HTR-8/SVneo (cell line): ENCODE measurements around the gene ZNF440.
"Not testable (repeated sequence)": the region's sequence is repeated elsewhere in the genome, so short reads cannot be mapped to it uniquely, and the experiment has no call there.

Experiments used
- DNase-seq: peaks from one replicate; pipeline ENCODE4 v3.0.0; 2011; ENCODE audit warnings: low spot score, mixed read lengths; ENCODE audit not compliant: insufficient read length
- FAIRE-seq: peaks from 2 replicates; lab custom pipeline; 2011; peaks lifted over from hg19 to GRCh38; lab: Jason Lieb, UNC

The ZNF440 gene

GRCh38 chr19:11814029-11814699 lies at the start of gene ZNF440:
Gene ZNF440, plus strand, starts transcription at chr19:11814273. Its CDS starts 175 bp downstream, at chr19:11814448.
- FAIRE-seq (peak; percentile 69), DNase-seq (peak; percentile 98)

- DNase-seq (peak; percentile 96), FAIRE-seq (peak; percentile 20)
These were observed 47.2 kb upstream of the ZNF440 start, which contains the start of gene ZNF441 for GRCh38 chr19:11766597-11767591. Gene ZNF441, plus strand, starts transcription at chr19:11767000. Its CDS starts 194 bp downstream, at chr19:11767194.

DNA sequence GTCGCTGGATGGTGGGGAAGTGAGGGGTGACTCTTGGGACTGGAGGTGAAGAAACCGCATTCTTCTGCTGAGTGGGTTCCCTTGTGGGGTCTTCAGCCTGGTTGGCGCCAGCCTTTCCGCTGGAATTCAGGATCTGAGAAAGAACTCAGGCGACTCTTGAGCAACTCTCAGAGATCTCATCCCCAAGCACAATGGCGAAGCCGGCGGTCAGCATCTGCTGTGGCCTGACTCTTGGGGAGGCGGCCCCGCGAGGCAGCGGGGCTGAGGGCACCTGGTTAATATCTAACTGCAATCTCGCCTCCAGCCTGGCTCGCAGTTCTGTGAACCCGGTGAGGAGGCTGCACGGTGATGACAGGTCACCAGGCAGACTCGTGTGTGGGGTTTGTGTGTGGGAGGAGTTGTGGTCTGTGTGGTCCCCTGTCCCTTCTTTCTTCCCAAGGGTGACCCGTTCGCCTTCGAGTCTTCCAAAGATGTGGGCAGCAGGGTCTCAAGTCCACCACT lies 46.4 kb upstream of the ZNF440 start:
- FAIRE-seq (no peak), DNase-seq (peak; percentile 32)

- DNase-seq (no peak), FAIRE-seq (no peak)
These were observed 44.1 kb upstream of the ZNF440 start for GRCh38 chr19:11769995-11770394.

GRCh38 chr19:11771520-11771919 lies 42.6 kb upstream of the ZNF440 start:
- FAIRE-seq, DNase-seq: not testable (repeated sequence)

- DNase-seq, FAIRE-seq: not testable (repeated sequence)
These were observed 37.4 kb upstream of the ZNF440 start for GRCh38 chr19:11776669-11777068.

GRCh38 chr19:11780431-11781020 lies 33.5 kb upstream of the ZNF440 start:
- DNase-seq (no peak), FAIRE-seq (no peak)

DNA sequence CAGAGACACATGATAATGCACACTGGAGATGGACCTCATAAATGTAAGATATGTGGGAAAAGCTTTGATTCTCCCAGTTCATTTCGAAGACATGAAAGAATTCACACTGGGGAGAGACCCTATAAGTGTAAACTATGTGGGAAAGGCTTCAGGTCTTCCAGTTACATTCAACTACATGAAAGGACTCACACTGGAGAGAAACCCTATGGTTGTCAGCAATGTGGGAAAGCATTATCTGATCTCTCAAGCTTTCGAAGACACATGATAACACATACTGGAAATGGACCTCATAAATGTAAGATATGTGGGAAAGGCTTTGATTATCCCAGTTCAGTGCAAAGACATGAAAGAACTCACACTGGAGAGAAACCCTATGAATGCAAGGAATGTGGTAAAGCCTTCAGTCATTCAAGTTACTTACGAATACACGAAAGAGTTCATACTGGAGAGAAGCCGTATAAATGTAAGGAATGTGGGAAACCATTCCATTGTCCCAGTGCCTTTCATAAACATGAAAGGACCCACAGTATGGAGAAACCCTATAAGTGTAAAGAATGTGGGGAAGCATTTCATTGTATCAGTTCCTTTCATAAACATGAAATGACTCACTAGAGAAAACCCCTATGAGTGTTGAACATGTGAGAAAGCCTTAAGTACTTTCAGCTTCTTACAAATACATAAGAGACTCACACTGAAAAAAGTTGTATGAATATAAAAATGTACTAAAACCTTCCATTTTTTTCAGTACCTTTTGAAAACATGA lies 32.6 kb upstream of the ZNF440 start:
- DNase-seq (no peak), FAIRE-seq (no peak)

GRCh38 chr19:11783767-11784166 lies 30.3 kb upstream of the ZNF440 start:
- no peak for DNase-seq
- no peak for FAIRE-seq

DNA sequence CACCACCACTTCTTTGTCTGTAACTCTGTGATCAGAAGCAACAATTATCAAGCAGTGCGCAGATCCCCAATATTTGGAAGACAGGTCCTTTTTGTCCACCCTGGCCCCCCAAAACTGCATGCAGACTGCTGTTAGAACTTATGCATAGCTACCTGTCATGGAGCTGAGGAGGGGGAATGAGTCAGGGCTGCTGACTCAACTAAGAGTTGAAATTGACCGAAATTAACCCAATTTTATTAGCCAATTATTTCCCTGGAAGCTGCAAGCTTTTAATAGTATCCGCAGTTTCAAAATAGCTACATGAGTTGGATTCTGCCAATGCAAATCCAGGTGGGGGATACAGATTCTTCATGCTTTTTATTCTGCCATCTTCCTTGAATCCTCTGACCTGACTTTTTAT lies 29.7 kb upstream of the ZNF440 start:
- no peak for DNase-seq
- no peak for FAIRE-seq

DNA sequence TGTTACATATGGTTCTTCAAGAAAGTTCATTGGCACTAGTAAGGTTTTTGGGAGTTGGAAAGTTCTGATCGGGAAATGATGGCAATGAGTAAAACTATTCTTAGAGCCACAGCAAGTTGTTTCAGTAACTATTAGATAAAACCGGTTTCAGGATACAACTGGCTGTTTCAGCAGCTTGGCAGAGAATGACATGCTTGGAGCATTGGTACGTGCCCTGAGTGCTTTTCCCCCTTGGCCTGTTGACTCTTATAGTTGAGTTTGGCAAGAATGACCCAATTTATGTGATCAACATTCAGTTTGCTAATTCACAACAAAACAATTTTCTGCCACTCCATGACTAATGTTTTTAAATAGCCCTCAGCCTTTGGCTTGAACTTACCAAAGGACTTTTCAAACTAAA lies 26.5 kb upstream of the ZNF440 start:
- DNase-seq (no peak), FAIRE-seq (no peak)

DNA sequence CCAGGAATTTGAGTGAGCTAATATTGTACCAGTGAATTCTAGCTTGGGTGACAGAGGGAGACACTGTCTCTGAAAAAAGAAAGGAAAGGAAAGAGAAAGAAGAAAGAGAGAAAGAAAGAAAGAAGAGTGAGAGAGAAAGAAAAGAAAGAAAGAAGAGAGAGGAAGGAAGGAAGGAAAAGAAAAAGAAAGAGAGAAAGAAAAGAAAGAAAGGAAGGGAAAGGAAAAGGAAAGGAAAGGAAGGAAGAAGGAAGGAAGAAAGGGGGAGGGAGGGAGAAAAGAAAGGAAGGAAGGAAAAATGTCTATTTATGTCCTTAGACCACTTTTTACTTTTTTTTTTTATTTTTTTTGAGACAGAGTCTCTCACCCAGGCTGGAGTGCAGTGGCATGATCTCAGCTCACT lies 21.1 kb upstream of the ZNF440 start:
- FAIRE-seq, result no peak
- DNase-seq, result no peak

- FAIRE-seq, result peak; percentile 89
- DNase-seq, result peak; percentile 91
These were observed 16.6 kb upstream of the ZNF440 start for GRCh38 chr19:11797491-11797890.

GRCh38 chr19:11798391-11799330 lies 15.4 kb upstream of the ZNF440 start, which contains the start of gene ZNF491:
Gene ZNF491, plus strand, starts transcription at chr19:11798523. Its CDS starts 7,431 bp downstream, at chr19:11805954.
- DNase-seq (peak; percentile 96), FAIRE-seq (peak; percentile 33)

- DNase-seq, result no peak
- FAIRE-seq, result no peak
These were observed 7.5 kb upstream of the ZNF440 start for GRCh38 chr19:11806354-11807098.

GRCh38 chr19:11807099-11807380 lies 7.0 kb upstream of the ZNF440 start:
- DNase-seq (no peak), FAIRE-seq (no peak)

- DNase-seq, result no peak
- no peak for FAIRE-seq
These were observed 407 bp upstream of the ZNF440 start for GRCh38 chr19:11813703-11814028.

GRCh38 chr19:11814700-11815035 lies 595 bp downstream of the ZNF440 start:
- FAIRE-seq (no peak), DNase-seq (no peak)
